Measurements from ENCODE around the gene PEX19.

Gene PEX19

DNA sequence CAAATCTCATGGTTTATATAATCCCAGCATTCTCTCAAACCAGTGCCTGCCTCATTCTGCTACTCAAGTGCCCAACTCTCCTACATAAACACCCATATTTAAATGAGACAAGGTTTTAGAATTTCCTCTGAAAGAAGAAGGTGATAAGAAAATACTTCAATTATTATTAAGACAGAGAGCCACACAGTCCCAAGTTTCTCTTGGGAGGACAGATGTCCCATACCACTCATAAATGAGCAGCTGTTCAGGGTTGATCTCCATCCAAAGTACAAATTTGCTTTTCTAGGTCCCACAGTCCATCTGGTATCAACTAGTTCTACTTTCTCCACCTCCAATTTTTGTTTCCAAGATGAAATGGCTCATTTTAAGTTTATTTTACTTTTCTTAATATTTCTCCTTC lies 33.9 kb downstream of the PEX19 start:
- TF ChIP-seq, protein P1, sequence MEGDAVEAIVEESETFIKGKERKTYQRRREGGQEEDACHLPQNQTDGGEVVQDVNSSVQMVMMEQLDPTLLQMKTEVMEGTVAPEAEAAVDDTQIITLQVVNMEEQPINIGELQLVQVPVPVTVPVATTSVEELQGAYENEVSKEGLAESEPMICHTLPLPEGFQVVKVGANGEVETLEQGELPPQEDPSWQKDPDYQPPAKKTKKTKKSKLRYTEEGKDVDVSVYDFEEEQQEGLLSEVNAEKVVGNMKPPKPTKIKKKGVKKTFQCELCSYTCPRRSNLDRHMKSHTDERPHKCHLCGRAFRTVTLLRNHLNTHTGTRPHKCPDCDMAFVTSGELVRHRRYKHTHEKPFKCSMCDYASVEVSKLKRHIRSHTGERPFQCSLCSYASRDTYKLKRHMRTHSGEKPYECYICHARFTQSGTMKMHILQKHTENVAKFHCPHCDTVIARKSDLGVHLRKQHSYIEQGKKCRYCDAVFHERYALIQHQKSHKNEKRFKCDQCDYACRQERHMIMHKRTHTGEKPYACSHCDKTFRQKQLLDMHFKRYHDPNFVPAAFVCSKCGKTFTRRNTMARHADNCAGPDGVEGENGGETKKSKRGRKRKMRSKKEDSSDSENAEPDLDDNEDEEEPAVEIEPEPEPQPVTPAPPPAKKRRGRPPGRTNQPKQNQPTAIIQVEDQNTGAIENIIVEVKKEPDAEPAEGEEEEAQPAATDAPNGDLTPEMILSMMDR (IDR thresholded peaks at IDR 0.05; ENCODE audit: insufficient read depth, low read length, poor library complexity, severe bottlenecking): no peak
- no peak overlapping the region for H3K4me3 ChIP-seq (replicated peaks; ENCODE audit: low read depth, low read length)
- H3K36me3 ChIP-seq (ENCODE audit: control insufficient read depth, insufficient read depth, low read length): no peaks in the 10 kb centered on the region; the same call in none of the 2 replicates
- no peaks in the 10 kb centered on the region for H3K27me3 ChIP-seq (replicated peaks; ENCODE audit: control insufficient read depth, insufficient read depth, low read length)
- no peak for DNase-seq (ENCODE audit: extremely low read depth, insufficient read length)

DNA sequence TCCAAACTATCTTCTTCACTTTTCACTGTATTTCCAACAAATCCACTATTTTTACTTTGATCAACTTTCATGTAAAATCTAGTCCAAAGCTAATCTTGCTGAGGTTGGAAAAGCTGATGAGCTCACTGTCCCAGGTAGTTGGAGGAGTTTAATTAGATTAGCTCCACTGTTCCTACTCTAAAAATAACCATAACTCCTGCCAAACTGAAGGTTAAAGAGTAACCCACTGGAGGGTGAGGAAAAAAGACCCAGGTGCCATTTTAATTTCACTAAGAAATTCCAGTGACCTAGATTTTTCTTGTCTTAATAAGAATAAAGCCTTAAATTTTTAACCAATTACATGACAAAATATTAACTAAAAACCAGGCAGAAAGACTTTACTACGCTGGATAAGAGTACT lies 37.9 kb downstream of the PEX19 start:
- TF ChIP-seq, protein P1 (IDR thresholded peaks at IDR 0.05; ENCODE audit: insufficient read depth, low read length, poor library complexity, severe bottlenecking): no peak
- DNase-seq (ENCODE audit: extremely low read depth, insufficient read length): no peak
- Histone ChIP-seq H3K4me3 (replicated peaks; ENCODE audit: low read depth, low read length) (no peak overlapping the region), H3K27me3 (replicated peaks; ENCODE audit: control insufficient read depth, insufficient read depth, low read length) (no peaks in the 10 kb centered on the region), H3K36me3 (ENCODE audit: control insufficient read depth, insufficient read depth, low read length) (peaks cover 2% of the 10 kb centered on the region)

DNA sequence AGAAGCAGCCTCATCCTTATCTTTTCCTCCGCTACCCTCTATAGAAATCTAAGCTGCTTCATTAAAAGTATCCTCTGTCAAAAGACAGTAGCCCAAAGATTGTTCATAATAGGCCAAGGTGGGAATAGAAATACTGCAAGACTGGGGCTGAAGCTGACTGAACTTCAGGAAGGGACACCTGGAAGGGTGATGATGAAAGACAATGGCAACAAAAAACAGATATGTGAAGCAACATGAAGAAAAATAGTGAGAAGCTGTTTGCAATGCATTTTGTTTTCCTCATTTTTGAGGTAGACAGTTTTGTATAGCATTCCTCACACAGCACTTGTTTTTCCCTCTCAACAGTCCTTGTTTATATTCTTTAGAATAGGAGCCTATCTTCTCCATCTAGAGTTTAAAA lies 39.5 kb downstream of the PEX19 start:
- Histone ChIP-seq H3K36me3 (ENCODE audit: control insufficient read depth, insufficient read depth, low read length) (peaks cover 2% of the 10 kb centered on the region), H3K4me3 (replicated peaks; ENCODE audit: low read depth, low read length) (no peak overlapping the region), H3K27me3 (replicated peaks; ENCODE audit: control insufficient read depth, insufficient read depth, low read length) (no peaks in the 10 kb centered on the region)
- DNase-seq (ENCODE audit: extremely low read depth, insufficient read length): no peak
- TF ChIP-seq, protein P1 (IDR thresholded peaks at IDR 0.05; ENCODE audit: insufficient read depth, low read length, poor library complexity, severe bottlenecking): no peak

DNA sequence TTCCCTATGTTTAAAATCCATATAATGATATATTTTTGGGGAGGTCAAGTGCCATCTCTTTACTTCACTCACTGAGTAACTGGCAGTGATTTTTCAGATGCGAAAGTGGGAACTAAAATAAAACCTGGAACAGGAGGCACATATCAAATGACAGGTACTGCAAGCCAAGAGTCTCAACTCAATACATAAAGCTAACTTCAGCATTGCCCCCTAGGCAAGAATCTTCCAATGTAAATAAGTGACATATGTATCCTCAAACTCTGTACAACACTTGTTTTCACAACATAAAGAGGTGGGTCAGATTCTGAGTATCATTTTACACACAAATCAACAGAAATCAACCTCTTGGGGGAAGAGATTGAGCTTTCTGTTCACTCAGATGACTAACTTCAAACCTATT lies 40.7 kb downstream of the PEX19 start:
- no peak for DNase-seq (ENCODE audit: extremely low read depth, insufficient read length)
- no peak overlapping the region for H3K4me3 ChIP-seq (replicated peaks; ENCODE audit: low read depth, low read length)
- no peaks in the 10 kb centered on the region for H3K27me3 ChIP-seq (replicated peaks; ENCODE audit: control insufficient read depth, insufficient read depth, low read length)
- TF ChIP-seq, protein P1 (IDR thresholded peaks at IDR 0.05; ENCODE audit: insufficient read depth, low read length, poor library complexity, severe bottlenecking): no peak
- peaks cover 10% of the 10 kb centered on the region for H3K36me3 ChIP-seq (ENCODE audit: control insufficient read depth, insufficient read depth, low read length)

DNA sequence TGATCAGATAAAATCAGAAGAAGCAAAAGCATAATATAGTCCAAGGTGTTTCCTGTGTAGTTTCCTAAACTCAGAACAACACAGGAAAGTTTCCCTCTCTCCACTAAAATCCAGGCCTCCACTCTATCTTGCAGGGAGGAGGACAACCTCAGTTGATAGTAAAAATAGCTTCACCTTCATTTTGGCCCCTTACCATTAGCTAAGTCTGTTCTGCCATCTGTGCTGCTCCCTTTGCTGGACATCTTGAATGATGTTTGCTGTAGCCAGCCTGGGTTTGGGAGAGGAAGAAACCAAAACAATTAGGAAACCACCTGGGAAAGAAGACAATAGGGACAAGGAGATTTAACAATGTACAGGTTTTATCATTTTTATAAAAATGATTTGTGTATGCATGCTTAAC lies 41.2 kb downstream of the PEX19 start:
- no peak for DNase-seq (ENCODE audit: extremely low read depth, insufficient read length)
- H3K27me3 ChIP-seq (replicated peaks; ENCODE audit: control insufficient read depth, insufficient read depth, low read length): no peaks in the 10 kb centered on the region
- TF ChIP-seq, protein P1 (IDR thresholded peaks at IDR 0.05; ENCODE audit: insufficient read depth, low read length, poor library complexity, severe bottlenecking): no peak
- no peak overlapping the region for H3K4me3 ChIP-seq (replicated peaks; ENCODE audit: low read depth, low read length)
- peaks cover 10% of the 10 kb centered on the region for H3K36me3 ChIP-seq (ENCODE audit: control insufficient read depth, insufficient read depth, low read length)
